ENCODE results near the gene SLC25A28. TPM values are rescaled to one million over a fixed set of nuclear protein-coding genes. Genes with fewer than 3 reads are reported as not detected.

SLC25A28 gene
- total RNA-seq: 18.8 and 22.4 TPM in 2 replicates

GRCh38 chr10:99619851-99620710 is at the start of gene SLC25A28:
Gene SLC25A28, minus strand, starts transcription at chr10:99620439. Its CDS starts 104 bp downstream, at chr10:99620335.

GRCh38 chr10:99659031-99659867 is 39.0 kb upstream of the SLC25A28 start, which contains the start of gene ENTPD7:
Gene ENTPD7, plus strand, starts transcription at chr10:99659509. Its CDS starts 448 bp downstream, at chr10:99659957.

Other genes starting within 250 kb of the SLC25A28 start
- 73.7 and 80.1 TPM in 2 replicates for gene GOT1, start 189.8 kb downstream of the SLC25A28 start, total RNA-seq
- not detected in 2 replicates for gene NKX2-3, start 87.5 kb downstream of the SLC25A28 start, total RNA-seq
- 32.5 and 42.4 TPM in 2 replicates for gene ENTPD7, start 39.1 kb upstream of the SLC25A28 start, total RNA-seq
- 33.0 and 38.2 TPM in 2 replicates for gene COX15, start 111.7 kb upstream of the SLC25A28 start, total RNA-seq
- gene CUTC, start 111.8 kb upstream of the SLC25A28 start, total RNA-seq: 30.7 and 42.4 TPM in 2 replicates
- 0.55 and 0.75 TPM in 2 replicates for gene ABCC2, start 162.2 kb upstream of the SLC25A28 start, total RNA-seq